K562 (cell line): ENCODE results near the gene CACNA2D3. TPM values are rescaled to one million over a fixed set of nuclear protein-coding genes. Genes with fewer than 3 reads are reported as not detected.

ENCODE experiments used
- ATAC-seq: fragments of 200-7000 bp; cut with Tn5 transposase; 3 replicates; pipeline ENCODE4 v1.9.1; 2020; ENCODE audit warnings: moderate library complexity
- BruUV-seq: library from RNA; stranded (reverse); fragments of 400-500 nt; replicated peaks from 2 replicates; lab custom pipeline; 2021; lab: Mats Ljungman, UMichigan
- CTCF ChIA-PET: fragments of 300-600 bp; formaldehyde crosslinking; extraction: SDS; loops from one replicate; lab custom pipeline; 2021; ENCODE audit warnings: low intra/inter-chr PET ratio; lab: Yijun Ruan, JAX
- POLR2A ChIA-PET: fragments of 300-600, 350-650 bp; sonication (Branson Sonifier 250); formaldehyde crosslinking; extraction: SDS; loops from one replicate; lab custom pipeline; 2021; ENCODE audit warnings: antibody characterized with exemption, inconsistent platforms; lab: Yijun Ruan, JAX
- DNase-seq, 4 experiments: peaks; one replicate each; pipeline versions ENCODE4 v3.0.0 to v3.0.0-alpha.2; 2011 to 2018; ENCODE audit warnings: low spot score in 3 of 4, mixed read lengths in 3 of 4; ENCODE audit errors: extremely low read depth in 1 of 4
- FAIRE-seq: peaks from 2 replicates; lab custom pipeline; 2011; peaks lifted over from hg19 to GRCh38; lab: Jason Lieb, UNC
- H2AFZ ChIP-seq: 2 replicates; pipeline ENCODE4 v1.6.0; 2011; ENCODE audit warnings: low read depth, low read length, control low read depth, inconsistent platforms
- H3K27ac ChIP-seq: fragments of 200-600 bp; 3 replicates; pipeline ENCODE4 v1.8.0; 2011; ENCODE audit warnings: low read depth, mild to moderate bottlenecking, control low read depth, inconsistent platforms, low read length, moderate library complexity, mixed read lengths; ENCODE audit errors: extremely low read depth
- H3K27me3 ChIP-seq, 2 experiments: fragments of 300-600 bp in 1 of 2; 2 replicates in 1 of 2; 3 replicates in 1 of 2; pipeline versions ENCODE4 v1.6.0 to v1.8.0; 2011; ENCODE audit warnings: inconsistent platforms in 2 of 2, low read length in 2 of 2, mild to moderate bottlenecking in 1 of 2, mixed read lengths in 1 of 2, moderate library complexity in 1 of 2; ENCODE audit not compliant: control insufficient read depth in 2 of 2, insufficient read depth in 2 of 2
- H3K36me3 ChIP-seq: fragments of 300-600 bp; 3 replicates; pipeline ENCODE4 v1.8.0; 2011; ENCODE audit warnings: mild to moderate bottlenecking, low read length, inconsistent platforms; ENCODE audit not compliant: control insufficient read depth, insufficient read depth
- H3K4me1 ChIP-seq, 2 experiments: fragments of 200-600 bp in 1 of 2; replicated peaks in 1 of 2; 2 replicates in 1 of 2; 3 replicates in 1 of 2; pipeline versions ENCODE4 v1.5.1 to v1.8.0; 2011; ENCODE audit warnings: inconsistent platforms in 2 of 2, low read length in 2 of 2, mild to moderate bottlenecking in 1 of 2, mixed read lengths in 1 of 2, moderate library complexity in 1 of 2; ENCODE audit not compliant: control insufficient read depth in 2 of 2, insufficient read depth in 2 of 2
- H3K4me2 ChIP-seq: 2 replicates; pipeline ENCODE4 v1.6.1; 2011; ENCODE audit warnings: low read length, control low read depth, inconsistent platforms, mixed read lengths; ENCODE audit not compliant: insufficient read depth
- H3K4me3 ChIP-seq: fragments of 200-600 bp; sonication (generic), shearing (Covaris generic); 2 replicates; pipeline ENCODE4 v1.5.1; 2016; ENCODE audit warnings: control low read depth, inconsistent platforms
- H3K79me2 ChIP-seq: fragments of 200-600 bp; 3 replicates; pipeline ENCODE4 v1.8.0; 2011; ENCODE audit warnings: low read length, inconsistent platforms; ENCODE audit not compliant: control insufficient read depth, insufficient read depth
- H3K9ac ChIP-seq, 2 experiments: 2 replicates each; pipeline versions ENCODE4 v1.6.0 to v1.6.1; 2011; ENCODE audit warnings: low read depth in 2 of 2, low read length in 2 of 2, control low read depth in 1 of 2, inconsistent platforms in 1 of 2, mild to moderate bottlenecking in 1 of 2, mixed read lengths in 1 of 2; ENCODE audit not compliant: insufficient read depth in 1 of 2
- H3K9me1 ChIP-seq: one replicate; pipeline ENCODE4 v1.6.0; 2011; ENCODE audit warnings: inconsistent platforms, mild to moderate bottlenecking, low read length, moderate library complexity; ENCODE audit not compliant: control insufficient read depth, insufficient read depth
- H3K9me3 ChIP-seq: replicated peaks from 2 replicates; pipeline ENCODE4 v1.5.1; 2011; ENCODE audit warnings: low read depth, low read length, inconsistent platforms; ENCODE audit not compliant: control insufficient read depth, insufficient read depth
- H4K20me1 ChIP-seq: replicated peaks from 2 replicates; pipeline ENCODE4 v1.6.1; 2011; ENCODE audit warnings: low read length, inconsistent platforms, mixed read lengths; ENCODE audit not compliant: control insufficient read depth, insufficient read depth
- CBX8 ChIP-seq: fragments of 200-600 bp; sonication (generic); IDR thresholded peaks from 2 replicates; pipeline ENCODE4 v1.6.1; 2012; ENCODE audit warnings: borderline replicate concordance, mixed run types, low read depth, mild to moderate bottlenecking, moderate library complexity, mixed read lengths, low read length, control low read depth, inconsistent platforms; ENCODE audit not compliant: poor library complexity, severe bottlenecking; ENCODE audit errors: extremely low read depth
- ESRRB ChIP-seq: fragments of 250-450 bp; sonication (Bioruptor Pico); IDR thresholded peaks from 2 replicates; pipeline ENCODE4 v1.5.0; 2020; ENCODE audit warnings: mild to moderate bottlenecking, moderate library complexity, borderline replicate concordance
- MTA3 ChIP-seq: fragments of 450-650 bp; formaldehyde crosslinking; IDR thresholded peaks from 2 replicates; pipeline ENCODE4 v1.6.1; 2017; ENCODE audit warnings: mild to moderate bottlenecking, borderline replicate concordance
- NFIC ChIP-seq: fragments of 450-650 bp; IDR thresholded peaks from 2 replicates; pipeline ENCODE4 v1.6.1; 2017; ENCODE audit warnings: mild to moderate bottlenecking, inconsistent platforms
- PHB2 ChIP-seq: fragments of 450-650 bp; IDR thresholded peaks from 2 replicates; pipeline ENCODE4 v1.6.1; 2017; ENCODE audit warnings: low read depth
- SAP30 ChIP-seq: fragments of 200-600 bp; sonication (generic); IDR thresholded peaks from 2 replicates; pipeline ENCODE4 v1.6.1; 2012; ENCODE audit warnings: borderline replicate concordance, low read depth, mild to moderate bottlenecking, moderate library complexity, low read length, control low read depth, inconsistent platforms; ENCODE audit not compliant: insufficient read depth, poor library complexity, severe bottlenecking
- SMAD1 ChIP-seq: fragments of 150-350 bp; IDR thresholded peaks from 2 replicates; pipeline ENCODE4 v1.6.1; 2014; ENCODE audit warnings: low read length, low read depth; ENCODE audit not compliant: partially characterized antibody
- TBP ChIP-seq: optimal IDR thresholded peaks from 2 replicates; pipeline ENCODE3; 2011; ENCODE audit warnings: low read depth, low read length, improper control_type of control experiment
- TEAD2 ChIP-seq: fragments of 450-650 bp; IDR thresholded peaks from 2 replicates; pipeline ENCODE4 v1.6.1; 2016; ENCODE audit warnings: missing genetic modification characterization, control low read depth, missing compliant biosample characterization
- ZNF584 ChIP-seq: fragments of 200-800 bp; sonication (Bioruptor generic); IDR thresholded peaks from 2 replicates; pipeline ENCODE4 v1.6.1; 2016; ENCODE audit warnings: low read depth, mild to moderate bottlenecking, missing genetic modification characterization, missing compliant biosample characterization
- ZNF717 ChIP-seq: fragments of 250-450 bp; sonication (Bioruptor Pico); IDR thresholded peaks from 2 replicates; pipeline ENCODE4 v1.5.0; 2021
- ZNF778 ChIP-seq: fragments of 450-650 bp; formaldehyde crosslinking; IDR thresholded peaks from 2 replicates; pipeline ENCODE4 v1.4.0; 2020; ENCODE audit warnings: mild to moderate bottlenecking, moderate library complexity
- WGBS: fragments of 100-300 bp; shearing (Covaris generic); methylation state at CpG from one replicate; pipeline ENCODE4 v1.1.6; 2016; ENCODE audit warnings: low coverage, mixed read lengths; ENCODE audit not compliant: insufficient coverage; ENCODE audit errors: missing lambda C conversion rate; 5-methylcytosine and 5-hydroxymethylcytosine counted together
- in situ Hi-C: fragments of 300-500 bp; cut with MboI; formaldehyde crosslinking; loops from 4 replicates; pipeline ENCODE4 v1.15.0; 2018; ENCODE audit warnings: inconsistent platforms, mixed read lengths
- intact Hi-C: fragments of 100-400 bp; cut with micrococcal nuclease; formaldehyde crosslinking; loops from 2 replicates; pipeline ENCODE4 v1.14.2; 2022
- polyA plus RNA-seq, 8 experiments: library from polyadenylated mRNA; depleted of rRNA in 4 of 8; stranded (reverse) in 5 of 8; unstranded in 3 of 8; fragments of >200 nt; fragmentation: Nextera tagmentation in 2 of 8; fragmentation: Illumina TruSeq in 1 of 8; extraction: Ambion mirVana in 2 of 8; extraction: Trizol in 1 of 8; gene quantifications; 2 replicates each; pipeline versions ENCODE4 v1.2.1 to v1.2.3, GENCODE V29; 2011 to 2014; ENCODE audit warnings: inconsistent platforms in 1 of 8, missing spikeins in 1 of 8
- total RNA-seq, 7 experiments: library from RNA; depleted of rRNA in 6 of 7; stranded (reverse); fragments of >200 nt in 6 of 7; fragmentation: Illumina TruSeq in 2 of 7; extraction: Trizol in 2 of 7; gene quantifications; 2 replicates each; pipeline versions ENCODE4 v1.2.1 to v1.2.3, GENCODE V29; 2011 to 2021; ENCODE audit warnings: low replicate concordance in 1 of 7
- TF ChIP-seq, protein P1 (sequence below): fragments of 450-650 bp; IDR thresholded peaks from 2 replicates; pipeline ENCODE4 v1.6.1; 2017; ENCODE audit warnings: antibody characterized with exemption
- TF ChIP-seq, protein P2 (sequence below): fragments of 450-650 bp; IDR thresholded peaks from 2 replicates; pipeline ENCODE4 v1.6.1; 2016; ENCODE audit warnings: low read depth

CACNA2D3 gene
- total and polyA plus RNA-seq, 9 of the 15 experiments (the other 6 are each of a cell fraction or from before 2014, with no cell fraction given), result 0.01 TPM; not detected in 8

DNA sequence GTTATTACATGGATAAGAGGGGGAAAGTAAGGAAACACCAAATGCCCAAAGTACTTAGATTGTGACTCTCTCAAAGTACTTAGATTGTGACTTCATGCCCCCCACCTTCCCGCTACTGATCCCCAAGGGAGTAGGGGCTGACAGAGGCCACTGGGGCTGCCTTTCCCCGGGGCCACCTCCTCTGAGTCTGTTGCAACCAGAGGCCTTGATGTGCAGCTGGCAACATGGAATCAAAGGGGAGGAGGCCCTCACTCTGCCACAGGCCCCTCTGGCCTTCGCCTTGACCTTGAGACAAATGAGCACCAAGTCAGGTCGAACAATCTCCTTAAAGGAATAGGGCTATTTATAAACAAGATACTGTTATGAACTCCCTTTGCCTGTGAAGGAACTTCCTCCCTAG lies 743.0 kb downstream of the CACNA2D3 start:
- in situ Hi-C loops (no loop called here), intact Hi-C loops (no loop called here)
- DNase-seq (no peak), FAIRE-seq (no peak), ATAC-seq (no peak)
- H2AFZ ChIP-seq, result no peak overlapping the region
- 5% methylated on average over 3 of the region's 4 CpGs for WGBS
- H3K27ac ChIP-seq, result no peak overlapping the region
- no peaks in the 10 kb centered on the region for H3K9me3 ChIP-seq
- peaks cover 0 to 15% of the 10 kb centered on the region in 2 experiments; a peak in 2 of 5 replicates for H3K27me3 ChIP-seq
- H3K4me2 ChIP-seq, result no peak overlapping the region
- no peaks in the 10 kb centered on the region; a peak in 1 of 5 replicates for H3K4me1 ChIP-seq
- H3K4me3 ChIP-seq, result no peak overlapping the region
- CTCF ChIA-PET, result no interaction called here
- POLR2A ChIA-PET, result no interaction called here
- H3K9ac ChIP-seq, result no peak overlapping the region
- BruUV-seq, result no TSS peak
- no peaks in the 10 kb centered on the region for H3K79me2 ChIP-seq
- H4K20me1 ChIP-seq, result no peaks in the 10 kb centered on the region
- H3K9me1 ChIP-seq, result no peaks in the 10 kb centered on the region
- no peaks in the 10 kb centered on the region for H3K36me3 ChIP-seq
- TF ChIP-seq SMAD1 (no peak), ESRRB (CRISPR knock-in tag) (no peak), ZNF778 (no peak), MTA3 (no peak), PHB2 (no peak), ZNF584 (CRISPR knock-in tag) (no peak), ZNF717 (CRISPR knock-in tag) (no peak), NFIC (no peak), TEAD2 (tag) (no peak), TBP (no peak), CBX8 (no peak), SAP30 (no peak)
- TF ChIP-seq, protein P1, sequence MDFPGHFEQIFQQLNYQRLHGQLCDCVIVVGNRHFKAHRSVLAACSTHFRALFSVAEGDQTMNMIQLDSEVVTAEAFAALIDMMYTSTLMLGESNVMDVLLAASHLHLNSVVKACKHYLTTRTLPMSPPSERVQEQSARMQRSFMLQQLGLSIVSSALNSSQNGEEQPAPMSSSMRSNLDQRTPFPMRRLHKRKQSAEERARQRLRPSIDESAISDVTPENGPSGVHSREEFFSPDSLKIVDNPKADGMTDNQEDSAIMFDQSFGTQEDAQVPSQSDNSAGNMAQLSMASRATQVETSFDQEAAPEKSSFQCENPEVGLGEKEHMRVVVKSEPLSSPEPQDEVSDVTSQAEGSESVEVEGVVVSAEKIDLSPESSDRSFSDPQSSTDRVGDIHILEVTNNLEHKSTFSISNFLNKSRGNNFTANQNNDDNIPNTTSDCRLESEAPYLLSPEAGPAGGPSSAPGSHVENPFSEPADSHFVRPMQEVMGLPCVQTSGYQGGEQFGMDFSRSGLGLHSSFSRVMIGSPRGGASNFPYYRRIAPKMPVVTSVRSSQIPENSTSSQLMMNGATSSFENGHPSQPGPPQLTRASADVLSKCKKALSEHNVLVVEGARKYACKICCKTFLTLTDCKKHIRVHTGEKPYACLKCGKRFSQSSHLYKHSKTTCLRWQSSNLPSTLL, result no peak
- TF ChIP-seq, protein P2, sequence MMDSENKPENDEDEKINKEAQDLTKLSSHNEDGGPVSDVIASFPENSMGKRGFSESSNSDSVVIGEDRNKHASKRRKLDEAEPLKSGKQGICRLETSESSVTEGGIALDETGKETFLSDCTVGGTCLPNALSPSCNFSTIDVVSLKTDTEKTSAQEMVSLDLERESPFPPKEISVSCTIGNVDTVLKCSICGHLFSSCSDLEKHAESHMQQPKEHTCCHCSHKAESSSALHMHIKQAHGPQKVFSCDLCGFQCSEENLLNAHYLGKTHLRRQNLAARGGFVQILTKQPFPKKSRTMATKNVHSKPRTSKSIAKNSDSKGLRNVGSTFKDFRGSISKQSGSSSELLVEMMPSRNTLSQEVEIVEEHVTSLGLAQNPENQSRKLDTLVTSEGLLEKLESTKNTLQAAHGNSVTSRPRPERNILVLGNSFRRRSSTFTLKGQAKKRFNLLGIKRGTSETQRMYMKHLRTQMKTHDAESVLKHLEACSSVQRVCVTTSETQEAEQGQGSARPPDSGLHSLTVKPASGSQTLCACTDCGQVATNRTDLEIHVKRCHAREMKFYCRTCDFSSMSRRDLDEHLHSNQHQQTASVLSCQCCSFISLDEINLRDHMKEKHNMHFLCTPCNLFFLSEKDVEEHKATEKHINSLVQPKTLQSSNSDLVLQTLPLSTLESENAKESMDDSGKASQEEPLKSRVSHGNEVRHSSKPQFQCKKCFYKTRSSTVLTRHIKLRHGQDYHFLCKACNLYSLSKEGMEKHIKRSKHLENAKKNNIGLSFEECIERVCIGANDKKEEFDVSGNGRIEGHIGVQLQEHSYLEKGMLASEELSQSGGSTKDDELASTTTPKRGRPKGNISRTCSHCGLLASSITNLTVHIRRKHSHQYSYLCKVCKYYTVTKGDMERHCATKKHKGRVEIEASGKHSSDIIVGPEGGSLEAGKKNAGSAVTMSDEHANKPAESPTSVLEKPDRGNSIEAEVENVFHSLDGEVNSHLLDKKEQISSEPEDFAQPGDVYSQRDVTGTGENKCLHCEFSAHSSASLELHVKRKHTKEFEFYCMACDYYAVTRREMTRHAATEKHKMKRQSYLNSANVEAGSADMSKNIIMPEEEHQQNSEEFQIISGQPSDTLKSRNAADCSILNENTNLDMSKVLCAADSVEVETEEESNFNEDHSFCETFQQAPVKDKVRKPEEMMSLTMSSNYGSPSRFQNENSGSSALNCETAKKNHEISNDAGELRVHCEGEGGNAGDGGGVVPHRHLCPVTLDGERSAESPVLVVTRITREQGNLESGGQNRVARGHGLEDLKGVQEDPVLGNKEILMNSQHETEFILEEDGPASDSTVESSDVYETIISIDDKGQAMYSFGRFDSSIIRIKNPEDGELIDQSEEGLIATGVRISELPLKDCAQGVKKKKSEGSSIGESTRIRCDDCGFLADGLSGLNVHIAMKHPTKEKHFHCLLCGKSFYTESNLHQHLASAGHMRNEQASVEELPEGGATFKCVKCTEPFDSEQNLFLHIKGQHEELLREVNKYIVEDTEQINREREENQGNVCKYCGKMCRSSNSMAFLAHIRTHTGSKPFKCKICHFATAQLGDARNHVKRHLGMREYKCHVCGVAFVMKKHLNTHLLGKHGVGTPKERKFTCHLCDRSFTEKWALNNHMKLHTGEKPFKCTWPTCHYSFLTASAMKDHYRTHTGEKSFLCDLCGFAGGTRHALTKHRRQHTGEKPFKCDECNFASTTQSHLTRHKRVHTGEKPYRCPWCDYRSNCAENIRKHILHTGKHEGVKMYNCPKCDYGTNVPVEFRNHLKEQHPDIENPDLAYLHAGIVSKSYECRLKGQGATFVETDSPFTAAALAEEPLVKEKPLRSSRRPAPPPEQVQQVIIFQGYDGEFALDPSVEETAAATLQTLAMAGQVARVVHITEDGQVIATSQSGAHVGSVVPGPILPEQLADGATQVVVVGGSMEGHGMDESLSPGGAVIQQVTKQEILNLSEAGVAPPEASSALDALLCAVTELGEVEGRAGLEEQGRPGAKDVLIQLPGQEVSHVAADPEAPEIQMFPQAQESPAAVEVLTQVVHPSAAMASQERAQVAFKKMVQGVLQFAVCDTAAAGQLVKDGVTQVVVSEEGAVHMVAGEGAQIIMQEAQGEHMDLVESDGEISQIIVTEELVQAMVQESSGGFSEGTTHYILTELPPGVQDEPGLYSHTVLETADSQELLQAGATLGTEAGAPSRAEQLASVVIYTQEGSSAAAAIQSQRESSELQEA, result no peak
